GM23248 (cell line): ENCODE measurements around the gene JKAMP.

ENCODE experiments used
- EZH2 ChIP-seq: fragments of 200-600 bp; sonication (generic); IDR thresholded peaks from 2 replicates; pipeline ENCODE4 v1.6.1; 2018; ENCODE audit warnings: antibody characterized with exemption, mild to moderate bottlenecking; ENCODE audit not compliant: insufficient read depth, poor library complexity, severe bottlenecking
- EZH2phosphoT487 ChIP-seq: fragments of 200-600 bp; sonication (generic); IDR thresholded peaks from 2 replicates; pipeline ENCODE4 v1.6.1; 2018; ENCODE audit warnings: antibody characterized with exemption, moderate library complexity, mild to moderate bottlenecking, low read depth; ENCODE audit not compliant: insufficient read depth

GRCh38 chr14:59540852-59541251 lies 56.5 kb downstream of the JKAMP start:
- TF ChIP-seq EZH2 (no peak), EZH2phosphoT487 (no peak)
